GM12892 (cell line): ENCODE measurements around the gene NFIC.

Experiments used
- POLR2A ChIP-seq: IDR thresholded peaks from 2 replicates; pipeline ENCODE4 v1.6.1; 2011; ENCODE audit warnings: low read depth, low read length, control low read depth
- POLR2AphosphoS5 ChIP-seq: IDR thresholded peaks from 2 replicates; pipeline ENCODE4 v1.6.1; 2011; ENCODE audit warnings: low read depth, low read length, control low read depth
- TAF1 ChIP-seq: IDR thresholded peaks from 2 replicates; pipeline ENCODE4 v1.6.1; 2011; ENCODE audit warnings: low read depth, mild to moderate bottlenecking, control low read depth, low read length, borderline replicate concordance

GRCh38 chr19:3381701-3382372 lies 15.5 kb downstream of the NFIC start:
- TF ChIP-seq TAF1: no peak
- TF ChIP-seq POLR2A: no peak
- TF ChIP-seq POLR2AphosphoS5: no peak
